Measurements from ENCODE around the gene HSD17B7.

GRCh38 chr1:162823771-162824525, 33.4 kb downstream of the HSD17B7 start:
- TF ChIP-seq REST (IDR thresholded peaks at IDR 0.05; ENCODE audit: insufficient replicate concordance, low read depth) = no peak
- no peak for TF ChIP-seq CTCF (IDR thresholded peaks at IDR 0.05; ENCODE audit: insufficient read depth, low read length)
- TF ChIP-seq SPI1 (IDR thresholded peaks at IDR 0.05; ENCODE audit: borderline replicate concordance, low read depth) = no peak
